ENCODE results near the gene BAX.

- no peak for TF ChIP-seq YY1 (IDR thresholded peaks at IDR 0.05; ENCODE audit: insufficient read depth, insufficient read length)
- no peak for TF ChIP-seq ZNF274 (IDR thresholded peaks at IDR 0.05; ENCODE audit: low read depth, low read length)
- no peak for TF ChIP-seq SUZ12 (IDR thresholded peaks at IDR 0.05; ENCODE audit: extremely low read depth, insufficient read depth, insufficient read length)
These were observed 7.0 kb downstream of the BAX start for GRCh38 chr19:48961673-48962028.
